ENCODE results near the gene HABP2. TPM values are rescaled to one million over a fixed set of nuclear protein-coding genes. Genes with fewer than 3 reads are reported as not detected.
A peak's percentile ranks its signal among the peaks of the same experiment; 100 is the strongest.

HABP2 gene
- polyA plus RNA-seq, 3 donors, result not detected

- intact Hi-C loops (cut with micrococcal nuclease), result no loop called here
- no peaks in the 10 kb centered on the region for H3K9me3 Mint-ChIP-seq
- TF ChIP-seq, protein P1, sequence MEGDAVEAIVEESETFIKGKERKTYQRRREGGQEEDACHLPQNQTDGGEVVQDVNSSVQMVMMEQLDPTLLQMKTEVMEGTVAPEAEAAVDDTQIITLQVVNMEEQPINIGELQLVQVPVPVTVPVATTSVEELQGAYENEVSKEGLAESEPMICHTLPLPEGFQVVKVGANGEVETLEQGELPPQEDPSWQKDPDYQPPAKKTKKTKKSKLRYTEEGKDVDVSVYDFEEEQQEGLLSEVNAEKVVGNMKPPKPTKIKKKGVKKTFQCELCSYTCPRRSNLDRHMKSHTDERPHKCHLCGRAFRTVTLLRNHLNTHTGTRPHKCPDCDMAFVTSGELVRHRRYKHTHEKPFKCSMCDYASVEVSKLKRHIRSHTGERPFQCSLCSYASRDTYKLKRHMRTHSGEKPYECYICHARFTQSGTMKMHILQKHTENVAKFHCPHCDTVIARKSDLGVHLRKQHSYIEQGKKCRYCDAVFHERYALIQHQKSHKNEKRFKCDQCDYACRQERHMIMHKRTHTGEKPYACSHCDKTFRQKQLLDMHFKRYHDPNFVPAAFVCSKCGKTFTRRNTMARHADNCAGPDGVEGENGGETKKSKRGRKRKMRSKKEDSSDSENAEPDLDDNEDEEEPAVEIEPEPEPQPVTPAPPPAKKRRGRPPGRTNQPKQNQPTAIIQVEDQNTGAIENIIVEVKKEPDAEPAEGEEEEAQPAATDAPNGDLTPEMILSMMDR (IDR thresholded peaks at IDR 0.05), result peak; percentile 16
- peaks cover 2 to 7% (median 2%) of the 10 kb centered on the region in 3 donors for H3K27me3 Mint-ChIP-seq (ENCODE audit: low read depth in 3 of 3)
- Histone ChIP-seq H3K27ac (ENCODE audit: low read depth in 1 of 2, low read length in 2 of 2) (no peak overlapping the region), H3K9me3 (replicated peaks in 1 of 2; ENCODE audit: control insufficient read depth in 1 of 2, insufficient read depth in 1 of 2, low read length in 2 of 2) (no peaks in the 10 kb centered on the region), H3K4me3 (replicated peaks in 1 of 3; ENCODE audit: low read depth in 2 of 3, low read length in 3 of 3) (no peak overlapping the region), H2AFZ (ENCODE audit: insufficient read depth, low read depth, low read length, poor library complexity, severe bottlenecking) (no peak overlapping the region), H3K4me1 (ENCODE audit: control insufficient read depth in 1 of 2, insufficient read depth in 2 of 2, low read length in 2 of 2) (no peaks in the 10 kb centered on the region), H3K9ac (ENCODE audit: insufficient read depth, low read length, poor library complexity, severe bottlenecking) (no peak overlapping the region), H3K27me3 (ENCODE audit: control insufficient read depth in 2 of 2, insufficient read depth in 2 of 2, low read length in 2 of 2) (no peaks in the 10 kb centered on the region), H3K4me2 (replicated peaks; ENCODE audit: extremely low read depth, low read length, poor library complexity, severe bottlenecking) (no peak overlapping the region), H3K36me3 (replicated peaks in 1 of 2; ENCODE audit: control insufficient read depth in 1 of 2, insufficient read depth in 2 of 2, low read length in 2 of 2) (no peaks in the 10 kb centered on the region), H4K20me1 (ENCODE audit: insufficient read depth, low read length) (no peaks in the 10 kb centered on the region), H3K79me2 (ENCODE audit: insufficient read depth, low read length) (no peaks in the 10 kb centered on the region)
- no peaks in the 10 kb centered on the region for H3K36me3 Mint-ChIP-seq
- H3K27ac Mint-ChIP-seq, result no peak overlapping the region
- H3K4me3 Mint-ChIP-seq, result no peak overlapping the region
- H3K4me1 Mint-ChIP-seq, result peaks cover 7% of the 10 kb centered on the region
- no peak for DNase-seq
- WGBS (ENCODE audit: insufficient coverage), result 100% methylated on average over 2 of the region's 10 CpGs
Observed at GRCh38 chr10:113519681-113520115, 33.2 kb upstream of the HABP2 start.

- H3K36me3 Mint-ChIP-seq, result no peaks in the 10 kb centered on the region
- peak overlapping the region in 1 of 7 donors; percentile 24 for H3K27ac Mint-ChIP-seq
- peaks cover 2 to 7% (median 2%) of the 10 kb centered on the region in 3 donors for H3K27me3 Mint-ChIP-seq (ENCODE audit: low read depth in 3 of 3)
- Histone ChIP-seq H3K27ac (ENCODE audit: low read depth in 1 of 2, low read length in 2 of 2) (no peak overlapping the region), H3K9ac (ENCODE audit: insufficient read depth, low read length, poor library complexity, severe bottlenecking) (no peak overlapping the region), H3K4me2 (replicated peaks; ENCODE audit: extremely low read depth, low read length, poor library complexity, severe bottlenecking) (no peak overlapping the region), H3K4me3 (replicated peaks in 1 of 3; ENCODE audit: low read depth in 2 of 3, low read length in 3 of 3) (no peak overlapping the region), H3K79me2 (ENCODE audit: insufficient read depth, low read length) (no peaks in the 10 kb centered on the region), H3K36me3 (replicated peaks in 1 of 2; ENCODE audit: control insufficient read depth in 1 of 2, insufficient read depth in 2 of 2, low read length in 2 of 2) (no peaks in the 10 kb centered on the region), H4K20me1 (ENCODE audit: insufficient read depth, low read length) (no peaks in the 10 kb centered on the region), H3K4me1 (ENCODE audit: control insufficient read depth in 1 of 2, insufficient read depth in 2 of 2, low read length in 2 of 2) (no peaks in the 10 kb centered on the region), H3K9me3 (replicated peaks in 1 of 2; ENCODE audit: control insufficient read depth in 1 of 2, insufficient read depth in 1 of 2, low read length in 2 of 2) (no peaks in the 10 kb centered on the region), H2AFZ (ENCODE audit: insufficient read depth, low read depth, low read length, poor library complexity, severe bottlenecking) (no peak overlapping the region), H3K27me3 (ENCODE audit: control insufficient read depth in 2 of 2, insufficient read depth in 2 of 2, low read length in 2 of 2) (no peaks in the 10 kb centered on the region)
- DNase-seq, result no peak
- H3K9me3 Mint-ChIP-seq, result no peaks in the 10 kb centered on the region
- TF ChIP-seq, protein P1 (IDR thresholded peaks at IDR 0.05), result no peak
- 96% methylated on average over 2 of the region's 2 CpGs for WGBS (ENCODE audit: insufficient coverage)
- intact Hi-C loops (cut with micrococcal nuclease), result no loop called here
- no peak overlapping the region for H3K4me3 Mint-ChIP-seq
- peaks cover 6% of the 10 kb centered on the region for H3K4me1 Mint-ChIP-seq
Observed at GRCh38 chr10:113520261-113520660, 32.6 kb upstream of the HABP2 start.

Data from CD14-positive monocyte (primary cell).